GM19452 (cell line): ENCODE data around the gene STRIT1.
"Not testable (repeated sequence)": the region's sequence is repeated elsewhere in the genome, so short reads cannot be mapped to it uniquely, and the experiment has no call there.

Experiments used
- ATAC-seq: cut with Tn5 transposase; IDR thresholded peaks from one replicate; pipeline ENCODE4 v1.9.1; 2021; ENCODE audit not compliant: unreplicated experiment

The STRIT1 gene

DNA sequence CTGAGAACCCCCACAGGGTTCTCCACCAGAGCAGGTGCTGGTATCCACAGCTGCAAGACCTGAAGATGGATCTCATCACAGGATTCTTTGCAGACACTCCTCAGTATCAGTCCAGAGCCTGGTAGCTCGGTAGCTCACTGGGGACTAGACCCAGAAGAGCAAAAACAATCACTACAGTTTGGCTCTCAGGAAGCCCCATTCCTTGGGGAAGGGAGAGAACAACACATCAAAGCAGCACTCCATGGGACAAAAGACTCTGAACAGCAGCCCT lies 22.2 kb downstream of the STRIT1 start:
- ATAC-seq = no peak

GRCh38 chr3:155270485-155271342 lies 22.8 kb downstream of the STRIT1 start:
- ATAC-seq = no peak

DNA sequence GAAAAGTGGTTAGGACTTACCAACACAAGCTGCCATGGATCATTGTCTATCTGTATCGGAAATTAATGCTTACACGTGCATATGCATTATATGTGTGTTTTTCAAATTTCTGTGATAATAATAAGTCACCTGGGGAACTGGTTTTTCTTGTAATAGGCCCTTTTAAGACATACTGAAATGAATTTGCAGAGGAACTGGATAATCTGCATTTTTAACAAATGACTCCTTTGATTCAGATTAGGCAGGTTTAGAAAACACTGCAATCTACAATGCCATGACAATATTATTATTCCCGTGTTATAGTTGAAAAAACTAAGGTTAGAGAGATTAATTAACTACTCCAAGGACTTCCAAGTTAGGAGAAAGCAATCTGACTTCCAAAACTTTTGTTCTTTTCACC lies 23.4 kb downstream of the STRIT1 start:
- ATAC-seq = no peak

DNA sequence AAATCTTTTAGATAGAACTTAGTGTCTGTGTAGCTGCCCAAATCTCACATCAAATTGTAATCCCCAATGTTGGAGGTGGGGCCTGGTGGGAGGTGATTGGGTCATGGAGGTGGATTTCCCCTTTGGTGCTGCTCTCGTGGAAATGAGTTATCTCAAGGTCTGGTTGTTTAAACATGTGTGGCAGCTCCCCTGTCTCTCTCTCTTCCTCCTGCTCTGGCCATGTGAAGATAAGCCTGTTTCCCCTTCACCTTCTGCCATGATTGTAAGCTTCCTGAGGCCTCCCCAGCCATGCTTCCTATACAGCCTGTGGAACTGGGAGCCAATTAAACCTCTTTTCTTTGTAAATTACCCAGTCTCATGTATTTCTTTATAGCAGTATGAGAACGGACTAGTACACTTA lies 30.6 kb downstream of the STRIT1 start:
- not testable (repeated sequence) for ATAC-seq

- no peak for ATAC-seq
Measured at GRCh38 chr3:155262295-155262694, 31.2 kb downstream of the STRIT1 start.

GRCh38 chr3:155254445-155254844 lies 39.0 kb downstream of the STRIT1 start:
- no peak for ATAC-seq

- no peak for ATAC-seq
Measured at GRCh38 chr3:155252535-155252934, 40.9 kb downstream of the STRIT1 start.

- ATAC-seq = no peak
Measured at GRCh38 chr3:155252021-155252420, 41.5 kb downstream of the STRIT1 start.

DNA sequence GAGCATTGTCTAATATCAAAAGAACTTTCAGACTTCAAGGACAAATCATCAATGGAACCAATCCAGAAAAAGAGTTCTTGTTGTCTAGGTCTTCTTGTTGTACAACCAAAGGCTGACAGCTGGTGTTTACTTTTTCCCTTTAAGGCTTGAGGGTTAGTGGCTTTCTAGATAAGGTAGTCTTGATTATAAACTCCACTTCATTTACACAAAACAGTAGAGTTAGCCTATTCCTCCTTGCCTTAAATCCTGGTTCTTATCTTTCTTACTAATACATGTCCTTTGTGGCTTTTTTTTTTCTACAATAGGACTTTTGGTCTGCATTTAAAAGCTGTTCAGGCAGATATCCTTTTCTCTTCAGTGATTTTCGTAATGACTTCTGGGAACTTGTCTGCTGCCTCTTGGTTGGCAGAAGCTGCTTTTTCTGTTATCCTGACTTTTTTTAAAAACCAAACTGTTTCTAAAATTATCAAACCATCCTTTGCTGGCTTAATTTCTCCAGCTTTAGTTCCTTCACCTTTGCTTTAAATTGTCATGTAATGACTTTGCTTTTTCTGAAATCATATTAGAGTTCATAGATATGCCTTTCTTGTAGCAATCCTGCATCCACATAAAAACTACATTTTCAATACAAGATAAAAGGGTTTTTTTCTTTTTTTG lies 44.8 kb downstream of the STRIT1 start:
- no peak for ATAC-seq

DNA sequence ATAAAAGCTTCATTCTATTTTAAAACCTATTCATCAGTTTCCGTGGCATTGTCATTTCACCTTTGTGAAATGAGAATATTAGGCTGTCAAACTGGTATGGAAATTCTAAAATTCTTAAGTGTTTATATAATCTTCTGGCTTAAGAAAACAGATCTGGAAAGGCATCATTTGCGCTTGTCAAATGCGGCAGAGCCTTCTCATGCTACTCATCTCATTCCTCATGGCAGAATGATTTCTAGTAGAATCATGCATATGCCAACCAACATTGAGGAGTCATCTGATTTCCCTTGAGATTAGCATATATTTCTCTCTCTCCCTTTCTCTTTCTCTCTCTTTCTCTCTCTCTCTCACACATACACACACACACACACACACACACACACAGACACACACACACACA lies 48.8 kb downstream of the STRIT1 start:
- no peak for ATAC-seq

DNA sequence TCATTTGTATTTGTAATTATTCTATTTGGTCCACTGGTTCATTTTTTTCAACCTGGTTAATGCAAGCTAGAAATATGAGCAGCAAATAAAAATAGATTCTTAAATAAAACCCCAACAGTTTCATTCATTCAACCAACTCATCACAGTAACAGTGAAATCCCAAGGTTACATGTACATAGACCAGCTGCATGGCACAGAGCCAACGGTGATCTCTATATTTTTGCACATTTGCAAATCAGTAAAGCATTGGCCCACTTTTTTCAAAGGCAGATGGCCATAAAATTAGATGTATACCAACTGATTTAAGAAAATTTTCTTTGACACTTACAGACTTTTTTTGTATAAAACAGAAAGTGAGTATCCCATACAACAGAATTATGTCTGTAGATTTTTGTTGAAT lies 49.3 kb downstream of the STRIT1 start:
- no peak for ATAC-seq

DNA sequence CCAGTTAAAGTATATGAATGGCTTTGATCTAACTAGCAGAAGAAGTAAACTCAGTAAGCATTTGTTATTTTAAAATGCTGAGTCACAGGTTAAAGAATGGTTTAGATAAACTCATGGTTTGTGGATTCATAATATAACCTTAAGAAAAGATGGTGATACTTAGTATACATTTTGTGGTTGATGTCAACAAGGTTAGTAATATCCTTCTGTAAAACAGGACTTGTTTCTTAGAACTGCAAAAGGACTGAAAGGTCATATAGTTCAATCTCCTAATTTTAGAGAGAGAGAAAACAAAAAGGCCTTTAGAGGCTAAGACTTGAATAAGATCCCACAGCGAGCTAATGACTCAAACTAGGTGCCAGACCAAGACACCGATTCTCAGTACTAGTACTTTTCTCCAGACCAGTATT lies 50.0 kb downstream of the STRIT1 start:
- no peak for ATAC-seq

DNA sequence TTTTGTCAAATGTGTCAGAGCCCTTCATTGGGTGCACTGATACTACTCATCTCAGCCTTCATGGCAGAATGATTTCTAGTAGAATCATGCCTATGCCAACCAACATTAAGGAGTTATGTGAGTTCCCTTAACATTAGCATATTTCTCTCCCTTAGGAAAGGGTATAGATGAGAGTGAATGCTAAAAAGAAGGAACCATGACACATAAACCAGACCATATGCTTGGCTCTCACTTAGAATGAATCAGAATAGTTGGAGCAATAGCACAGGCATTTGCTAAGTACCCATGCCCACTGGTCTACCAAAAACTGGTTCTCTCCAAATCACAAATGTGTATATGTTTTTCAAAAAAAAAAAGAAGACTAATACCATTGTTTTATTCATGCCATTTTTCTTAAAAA lies 51.1 kb downstream of the STRIT1 start:
- no peak for ATAC-seq

GRCh38 chr3:155241579-155241978 lies 51.9 kb downstream of the STRIT1 start:
- ATAC-seq = no peak
